HEK293 (cell line): ENCODE measurements around the gene HOXD3.

Source experiments
- CTCF ChIA-PET: fragments of 350-600 bp; formaldehyde crosslinking; extraction: SDS; loops from one replicate; lab custom pipeline; 2021; ENCODE audit warnings: antibody characterized with exemption; lab: Yijun Ruan, JAX
- POLR2A ChIA-PET: fragments of 300-600 bp; formaldehyde crosslinking; extraction: SDS; loops from one replicate; lab custom pipeline; 2020; ENCODE audit warnings: antibody characterized with exemption, inconsistent platforms; lab: Yijun Ruan, JAX
- H3K27ac ChIP-seq: fragments of 200-500 bp; sonication (Bioruptor generic); 2 replicates; pipeline ENCODE4 v1.5.1; 2014; ENCODE audit warnings: low read depth, low read length, control low read depth, inconsistent platforms; ENCODE audit errors: extremely low read depth
- H3K36me3 ChIP-seq, 2 experiments: fragments of 200-500 bp in 1 of 2; sonication (Bioruptor generic) in 1 of 2; 1 replicate in 1 of 2; 2 replicates in 1 of 2; pipeline ENCODE4 v1.5.1; 2014 to 2017; ENCODE audit warnings: inconsistent platforms in 2 of 2, low read length in 2 of 2; ENCODE audit not compliant: control insufficient read depth in 2 of 2, insufficient read depth in 1 of 2
- H3K4me1 ChIP-seq: fragments of 200-500 bp; sonication (Bioruptor generic); 2 replicates; pipeline ENCODE4 v1.5.1; 2014; ENCODE audit warnings: mild to moderate bottlenecking, low read length, inconsistent platforms; ENCODE audit not compliant: control insufficient read depth, insufficient read depth
- H3K4me3 ChIP-seq: 2 replicates; pipeline ENCODE4 v1.5.1; 2011; ENCODE audit warnings: low read depth, mild to moderate bottlenecking, control low read depth, low read length, moderate library complexity
- H3K9me3 ChIP-seq: fragments of 200-500 bp; sonication (Bioruptor generic); 2 replicates; pipeline ENCODE4 v1.5.1; 2014; ENCODE audit warnings: low read depth, low read length, inconsistent platforms; ENCODE audit not compliant: control insufficient read depth, insufficient read depth
- GLI2 ChIP-seq: fragments of 450-650 bp; formaldehyde crosslinking; IDR thresholded peaks from 2 replicates; pipeline ENCODE4; 2017; ENCODE audit warnings: missing biosample characterization, missing genetic modification characterization, low read depth, borderline replicate concordance
- KLF1 ChIP-seq: fragments of 450-650 bp; formaldehyde crosslinking; IDR thresholded peaks from 2 replicates; pipeline ENCODE4 v1.5.1; 2016; ENCODE audit warnings: missing biosample characterization, missing genetic modification characterization
- KLF7 ChIP-seq: fragments of 450-650 bp; formaldehyde crosslinking; IDR thresholded peaks from 2 replicates; pipeline ENCODE4 v1.5.1; 2016; ENCODE audit warnings: missing biosample characterization, missing genetic modification characterization, borderline replicate concordance
- ZIC2 ChIP-seq: fragments of 450-650 bp; formaldehyde crosslinking; IDR thresholded peaks from 2 replicates; pipeline ENCODE4 v1.5.1; 2016; ENCODE audit warnings: missing biosample characterization, missing genetic modification characterization
- ZNF174 ChIP-seq: fragments of 450-650 bp; formaldehyde crosslinking; IDR thresholded peaks from 2 replicates; pipeline ENCODE4 v1.5.0; 2017; ENCODE audit warnings: missing biosample characterization, mild to moderate bottlenecking, missing genetic modification characterization
- ZNF2 ChIP-seq: fragments of 450-650 bp; formaldehyde crosslinking; IDR thresholded peaks from 2 replicates; pipeline ENCODE4 v1.5.1; 2016; ENCODE audit warnings: missing biosample characterization, missing genetic modification characterization
- ZNF366 ChIP-seq: fragments of 450-650 bp; formaldehyde crosslinking; conservative IDR thresholded peaks from 2 replicates; pipeline ENCODE4 v1.5.1; 2016; ENCODE audit warnings: missing biosample characterization, missing genetic modification characterization
- ZNF391 ChIP-seq: fragments of 450-650 bp; formaldehyde crosslinking; IDR thresholded peaks from 2 replicates; pipeline ENCODE4 v1.5.1; 2016; ENCODE audit warnings: low read depth, missing biosample characterization, missing genetic modification characterization, borderline replicate concordance
- ZNF433 ChIP-seq: fragments of 450-650 bp; formaldehyde crosslinking; IDR thresholded peaks from 2 replicates; pipeline ENCODE4 v1.5.1; 2016; ENCODE audit warnings: missing biosample characterization, missing genetic modification characterization, low read depth
- ZNF473 ChIP-seq: fragments of 450-650 bp; formaldehyde crosslinking; IDR thresholded peaks from 2 replicates; pipeline ENCODE4 v1.5.1; 2017; ENCODE audit warnings: missing biosample characterization, missing genetic modification characterization
- ZNF555 ChIP-seq: fragments of 450-650 bp; formaldehyde crosslinking; conservative IDR thresholded peaks from 2 replicates; pipeline ENCODE4 v1.5.1; 2017; ENCODE audit warnings: missing biosample characterization, mild to moderate bottlenecking, missing genetic modification characterization, inconsistent platforms
- ZNF610 ChIP-seq: fragments of 450-650 bp; formaldehyde crosslinking; IDR thresholded peaks from 2 replicates; pipeline ENCODE4 v1.5.1; 2016; ENCODE audit warnings: missing biosample characterization, missing genetic modification characterization, borderline replicate concordance
- ZNF768 ChIP-seq: fragments of 450-650 bp; formaldehyde crosslinking; IDR thresholded peaks from 2 replicates; pipeline ENCODE4 v1.5.1; 2018; ENCODE audit warnings: missing biosample characterization, mild to moderate bottlenecking, missing genetic modification characterization
- ZXDB ChIP-seq: fragments of 450-650 bp; formaldehyde crosslinking; IDR thresholded peaks from 2 replicates; pipeline ENCODE4 v1.5.1; 2016; ENCODE audit warnings: missing biosample characterization, missing genetic modification characterization
- TF ChIP-seq, protein P1 (sequence below): fragments of 450-650 bp; formaldehyde crosslinking; IDR thresholded peaks from 2 replicates; pipeline ENCODE4 v1.5.1; 2016; ENCODE audit warnings: missing biosample characterization, missing genetic modification characterization
- TF ChIP-seq, protein P2 (sequence below): fragments of 450-650 bp; formaldehyde crosslinking; IDR thresholded peaks from 2 replicates; pipeline ENCODE4 v1.5.1; 2016; ENCODE audit warnings: missing biosample characterization, missing genetic modification characterization
- TF ChIP-seq, protein P3 (sequence below): fragments of 450-650 bp; formaldehyde crosslinking; IDR thresholded peaks from 2 replicates; pipeline ENCODE4; 2016; ENCODE audit warnings: missing biosample characterization, missing genetic modification characterization
- TF ChIP-seq, protein P4 (sequence below): fragments of 450-650 bp; formaldehyde crosslinking; IDR thresholded peaks from 2 replicates; pipeline ENCODE4 v1.5.1; 2016; ENCODE audit warnings: missing biosample characterization, missing genetic modification characterization

Gene HOXD3

DNA sequence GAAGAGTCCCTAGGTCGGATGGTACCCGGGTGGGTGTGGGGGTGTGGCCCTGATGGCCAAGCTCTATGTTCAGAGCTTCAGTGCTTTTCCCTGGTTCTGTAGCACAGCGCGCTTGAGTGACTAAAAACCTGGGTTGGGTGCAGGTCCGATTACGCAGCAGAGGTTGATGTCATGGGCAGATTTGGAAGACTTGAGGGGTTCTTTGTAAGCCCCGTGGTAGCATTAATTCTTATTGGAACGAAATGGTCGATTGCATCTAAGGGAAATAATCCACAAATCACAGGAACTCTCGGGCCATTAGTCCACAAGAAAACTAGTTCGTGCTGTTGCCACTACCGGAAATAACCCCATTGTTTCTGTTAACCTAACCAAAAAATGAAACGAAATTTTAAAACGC, 18.6 kb upstream of the HOXD3 start (continued):
- TF ChIP-seq, protein P1, sequence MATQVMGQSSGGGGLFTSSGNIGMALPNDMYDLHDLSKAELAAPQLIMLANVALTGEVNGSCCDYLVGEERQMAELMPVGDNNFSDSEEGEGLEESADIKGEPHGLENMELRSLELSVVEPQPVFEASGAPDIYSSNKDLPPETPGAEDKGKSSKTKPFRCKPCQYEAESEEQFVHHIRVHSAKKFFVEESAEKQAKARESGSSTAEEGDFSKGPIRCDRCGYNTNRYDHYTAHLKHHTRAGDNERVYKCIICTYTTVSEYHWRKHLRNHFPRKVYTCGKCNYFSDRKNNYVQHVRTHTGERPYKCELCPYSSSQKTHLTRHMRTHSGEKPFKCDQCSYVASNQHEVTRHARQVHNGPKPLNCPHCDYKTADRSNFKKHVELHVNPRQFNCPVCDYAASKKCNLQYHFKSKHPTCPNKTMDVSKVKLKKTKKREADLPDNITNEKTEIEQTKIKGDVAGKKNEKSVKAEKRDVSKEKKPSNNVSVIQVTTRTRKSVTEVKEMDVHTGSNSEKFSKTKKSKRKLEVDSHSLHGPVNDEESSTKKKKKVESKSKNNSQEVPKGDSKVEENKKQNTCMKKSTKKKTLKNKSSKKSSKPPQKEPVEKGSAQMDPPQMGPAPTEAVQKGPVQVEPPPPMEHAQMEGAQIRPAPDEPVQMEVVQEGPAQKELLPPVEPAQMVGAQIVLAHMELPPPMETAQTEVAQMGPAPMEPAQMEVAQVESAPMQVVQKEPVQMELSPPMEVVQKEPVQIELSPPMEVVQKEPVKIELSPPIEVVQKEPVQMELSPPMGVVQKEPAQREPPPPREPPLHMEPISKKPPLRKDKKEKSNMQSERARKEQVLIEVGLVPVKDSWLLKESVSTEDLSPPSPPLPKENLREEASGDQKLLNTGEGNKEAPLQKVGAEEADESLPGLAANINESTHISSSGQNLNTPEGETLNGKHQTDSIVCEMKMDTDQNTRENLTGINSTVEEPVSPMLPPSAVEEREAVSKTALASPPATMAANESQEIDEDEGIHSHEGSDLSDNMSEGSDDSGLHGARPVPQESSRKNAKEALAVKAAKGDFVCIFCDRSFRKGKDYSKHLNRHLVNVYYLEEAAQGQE = no peak
- TF ChIP-seq ZNF768 (tag by site-specific recombination) = no peak
- TF ChIP-seq ZNF391 (tag by site-specific recombination) = no peak

DNA sequence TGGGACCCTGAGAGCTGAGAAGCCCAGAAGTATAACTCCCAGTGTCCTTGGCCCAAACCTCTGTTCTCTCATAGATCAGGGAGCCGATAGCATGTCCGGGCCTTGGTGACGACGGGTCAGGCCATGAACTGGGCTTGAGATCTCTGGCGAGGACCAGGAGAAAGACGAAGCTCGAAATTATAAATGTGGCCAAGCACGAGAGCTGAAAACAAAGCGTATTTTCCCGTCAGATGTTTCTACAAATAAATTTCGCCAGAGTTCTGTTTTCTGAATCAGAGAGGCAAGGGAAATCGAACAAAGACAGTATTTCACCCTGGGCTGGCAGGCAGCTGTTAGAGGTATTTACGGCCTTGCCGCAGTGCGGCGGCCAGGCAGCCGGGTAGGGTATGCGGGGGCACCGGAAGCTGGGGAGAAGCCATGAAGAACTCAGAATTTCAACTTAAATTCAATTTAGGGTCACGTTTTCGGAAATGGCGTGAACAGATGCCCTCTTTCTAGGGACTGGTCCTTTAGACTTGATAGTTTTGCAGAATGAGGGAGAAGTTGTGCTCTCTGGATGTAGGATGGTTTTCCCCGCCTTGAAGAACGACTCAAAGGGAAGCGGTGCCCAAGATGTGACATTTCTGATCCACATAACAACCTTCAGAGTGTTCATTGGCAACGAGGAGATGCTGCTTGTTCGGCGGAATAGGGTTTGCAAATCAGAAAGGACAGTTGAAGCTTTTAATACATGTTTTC, 18.0 kb upstream of the HOXD3 start:
- ChIA-PET CTCF (interaction anchor here (0.6 to 7.5 kb wide), 19 partner anchors 11 to 1009 kb away, joined by 3 to 104 read pairs (median 7); partner anchors contain the start of gene HOXD4), POLR2A (interaction anchor here (1.3 to 1.5 kb wide), 2 partner anchors 17 to 316 kb away, joined by 3 read pairs; no protein-coding TSS in a partner anchor)
- Histone ChIP-seq H3K4me1 (peaks cover 13% of the 10 kb centered on the region), H3K9me3 (no peaks in the 10 kb centered on the region), H3K36me3 (no peaks in the 10 kb centered on the region), H3K4me3 (no peak overlapping the region), H3K27ac (no peak overlapping the region)
- TF ChIP-seq, protein P2, sequence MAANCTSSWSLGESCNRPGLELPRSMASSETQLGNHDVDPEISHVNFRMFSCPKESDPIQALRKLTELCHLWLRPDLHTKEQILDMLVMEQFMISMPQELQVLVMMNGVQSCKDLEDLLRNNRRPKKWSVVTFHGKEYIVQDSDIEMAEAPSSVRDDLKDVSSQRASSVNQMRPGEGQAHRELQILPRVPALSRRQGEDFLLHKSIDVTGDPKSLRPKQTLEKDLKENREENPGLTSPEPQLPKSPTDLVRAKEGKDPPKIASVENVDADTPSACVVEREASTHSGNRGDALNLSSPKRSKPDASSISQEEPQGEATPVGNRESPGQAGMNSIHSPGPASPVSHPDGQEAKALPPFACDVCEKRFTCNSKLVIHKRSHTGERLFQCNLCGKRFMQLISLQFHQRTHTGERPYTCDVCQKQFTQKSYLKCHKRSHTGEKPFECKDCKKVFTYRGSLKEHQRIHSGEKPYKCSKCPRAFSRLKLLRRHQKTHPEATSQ = no peak
- no peak for TF ChIP-seq ZXDB
- TF ChIP-seq GLI2 = no peak
- no peak for TF ChIP-seq KLF7 (tag by site-specific recombination)
- TF ChIP-seq ZNF610 (tag by site-specific recombination) = no peak
- no peak for TF ChIP-seq ZNF555 (tag by site-specific recombination)
- no peak for TF ChIP-seq ZIC2
- TF ChIP-seq ZNF433 (tag by site-specific recombination) = no peak

DNA sequence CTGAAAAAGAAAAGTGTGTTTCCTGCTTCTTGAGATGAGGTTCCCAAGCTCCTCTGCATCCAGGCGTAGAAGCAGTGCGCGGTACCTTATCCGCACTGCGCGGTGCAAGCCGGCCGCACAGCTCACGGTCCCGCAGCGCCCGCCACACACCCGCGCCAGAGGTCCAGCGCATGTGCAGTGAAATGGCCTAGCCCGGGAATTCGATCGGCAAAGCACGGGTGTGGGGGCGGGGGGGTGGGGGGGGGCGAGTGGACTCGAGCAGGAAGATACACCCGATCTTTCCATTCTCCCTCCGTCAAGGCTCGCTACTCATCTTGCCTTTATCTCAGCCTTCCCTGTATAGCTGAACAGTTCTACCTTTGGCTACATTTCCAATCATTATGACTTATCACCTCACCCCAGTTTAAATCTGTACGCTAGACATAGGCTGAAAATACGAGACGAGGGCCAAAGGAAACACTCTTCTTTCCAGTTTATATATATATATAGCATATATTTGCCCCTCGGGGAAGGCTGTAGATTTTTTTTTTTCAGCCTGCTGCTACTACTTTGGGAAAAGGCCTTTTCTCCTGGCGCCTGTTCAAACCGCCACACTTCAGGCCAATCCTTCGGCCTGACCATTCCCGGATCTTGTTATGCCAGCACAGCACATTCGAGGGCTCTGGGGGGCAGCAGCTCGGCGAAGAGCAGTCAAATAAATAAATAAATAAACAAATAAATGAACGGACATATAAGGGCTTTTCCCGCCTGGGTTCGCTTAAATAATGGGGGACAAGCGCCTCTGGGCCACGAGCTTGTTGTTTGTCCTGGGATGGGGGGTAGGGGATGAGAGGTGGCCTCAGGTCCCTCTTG, 17.2 kb upstream of the HOXD3 start:
- H3K27ac ChIP-seq = peak overlapping the region; percentile 60; the same call in 1 of the 2 replicates
- H3K4me1 ChIP-seq = peaks cover 13% of the 10 kb centered on the region
- POLR2A ChIA-PET = interaction anchor here (0.7 to 1.5 kb wide), 5 partner anchors 16 to 499 kb away, joined by 3 to 4 read pairs (median 3); partner anchors contain the start of gene MTX2
- no peaks in the 10 kb centered on the region for H3K9me3 ChIP-seq
- no peaks in the 10 kb centered on the region for H3K36me3 ChIP-seq
- CTCF ChIA-PET = interaction anchor here (0.5 to 7.5 kb wide), 59 partner anchors 9 to 1149 kb away, joined by 3 to 104 read pairs (median 4); partner anchors contain the start of genes HOXD4 and MTX2
- H3K4me3 ChIP-seq = no peak overlapping the region; the same call in 1 of the 2 replicates
- TF ChIP-seq, protein P3, sequence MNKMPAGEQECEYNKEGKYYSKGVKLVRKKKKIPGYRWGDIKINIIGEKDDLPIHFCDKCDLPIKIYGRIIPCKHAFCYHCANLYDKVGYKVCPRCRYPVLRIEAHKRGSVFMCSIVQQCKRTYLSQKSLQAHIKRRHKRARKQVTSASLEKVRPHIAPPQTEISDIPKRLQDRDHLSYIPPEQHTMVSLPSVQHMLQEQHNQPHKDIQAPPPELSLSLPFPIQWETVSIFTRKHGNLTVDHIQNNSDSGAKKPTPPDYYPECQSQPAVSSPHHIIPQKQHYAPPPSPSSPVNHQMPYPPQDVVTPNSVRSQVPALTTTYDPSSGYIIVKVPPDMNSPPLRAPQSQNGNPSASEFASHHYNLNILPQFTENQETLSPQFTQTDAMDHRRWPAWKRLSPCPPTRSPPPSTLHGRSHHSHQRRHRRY (tag by site-specific recombination) = no peak
- TF ChIP-seq ZNF174 (tag by site-specific recombination) = no peak
- TF ChIP-seq ZXDB = no peak
- TF ChIP-seq ZNF366 (tag by site-specific recombination) = no peak
- TF ChIP-seq, protein P4, sequence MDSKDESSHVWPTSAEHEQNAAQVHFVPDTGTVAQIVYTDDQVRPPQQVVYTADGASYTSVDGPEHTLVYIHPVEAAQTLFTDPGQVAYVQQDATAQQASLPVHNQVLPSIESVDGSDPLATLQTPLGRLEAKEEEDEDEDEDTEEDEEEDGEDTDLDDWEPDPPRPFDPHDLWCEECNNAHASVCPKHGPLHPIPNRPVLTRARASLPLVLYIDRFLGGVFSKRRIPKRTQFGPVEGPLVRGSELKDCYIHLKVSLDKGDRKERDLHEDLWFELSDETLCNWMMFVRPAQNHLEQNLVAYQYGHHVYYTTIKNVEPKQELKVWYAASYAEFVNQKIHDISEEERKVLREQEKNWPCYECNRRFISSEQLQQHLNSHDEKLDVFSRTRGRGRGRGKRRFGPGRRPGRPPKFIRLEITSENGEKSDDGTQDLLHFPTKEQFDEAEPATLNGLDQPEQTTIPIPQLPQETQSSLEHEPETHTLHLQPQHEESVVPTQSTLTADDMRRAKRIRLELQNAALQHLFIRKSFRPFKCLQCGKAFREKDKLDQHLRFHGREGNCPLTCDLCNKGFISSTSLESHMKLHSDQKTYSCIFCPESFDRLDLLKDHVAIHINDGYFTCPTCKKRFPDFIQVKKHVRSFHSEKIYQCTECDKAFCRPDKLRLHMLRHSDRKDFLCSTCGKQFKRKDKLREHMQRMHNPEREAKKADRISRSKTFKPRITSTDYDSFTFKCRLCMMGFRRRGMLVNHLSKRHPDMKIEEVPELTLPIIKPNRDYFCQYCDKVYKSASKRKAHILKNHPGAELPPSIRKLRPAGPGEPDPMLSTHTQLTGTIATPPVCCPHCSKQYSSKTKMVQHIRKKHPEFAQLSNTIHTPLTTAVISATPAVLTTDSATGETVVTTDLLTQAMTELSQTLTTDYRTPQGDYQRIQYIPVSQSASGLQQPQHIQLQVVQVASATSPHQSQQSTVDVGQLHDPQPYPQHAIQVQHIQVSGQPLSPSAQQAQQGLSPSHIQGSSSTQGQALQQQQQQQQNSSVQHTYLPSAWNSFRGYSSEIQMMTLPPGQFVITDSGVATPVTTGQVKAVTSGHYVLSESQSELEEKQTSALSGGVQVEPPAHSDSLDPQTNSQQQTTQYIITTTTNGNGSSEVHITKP (tag by site-specific recombination) = no peak; the same call in 1 of the 2 replicates
- no peak for TF ChIP-seq ZNF473
- TF ChIP-seq ZNF2 (tag by site-specific recombination) = no peak
- TF ChIP-seq KLF1 (tag by site-specific recombination) = no peak
